HG03457 (cell line): Measurements from ENCODE around the gene SLC22A16.

ENCODE experiments used
- ATAC-seq: cut with Tn5 transposase; IDR thresholded peaks from one replicate; pipeline ENCODE4 v1.9.1; 2021; ENCODE audit warnings: moderate number of reproducible peaks; ENCODE audit not compliant: unreplicated experiment

The SLC22A16 gene

DNA sequence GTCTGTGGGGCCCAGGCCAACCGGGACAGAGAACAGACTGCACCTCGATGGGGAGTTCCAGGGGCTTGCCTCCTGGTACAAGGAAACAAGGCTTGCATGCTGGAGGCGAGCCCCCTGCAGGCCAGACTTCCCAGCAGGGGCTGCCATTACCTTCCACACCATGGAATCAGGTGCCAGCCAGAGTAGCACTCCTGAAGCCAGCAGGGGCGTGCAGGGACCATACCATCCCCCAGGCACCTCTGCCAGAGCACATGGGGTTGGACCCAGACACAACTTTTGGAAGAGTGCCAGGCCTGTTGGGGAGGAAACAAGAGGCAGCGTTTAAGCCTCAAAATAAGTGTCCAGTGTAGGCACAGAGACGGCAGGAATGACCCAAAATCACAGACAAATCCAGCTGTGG lies 67.5 kb downstream of the SLC22A16 start:
- no peak for ATAC-seq

DNA sequence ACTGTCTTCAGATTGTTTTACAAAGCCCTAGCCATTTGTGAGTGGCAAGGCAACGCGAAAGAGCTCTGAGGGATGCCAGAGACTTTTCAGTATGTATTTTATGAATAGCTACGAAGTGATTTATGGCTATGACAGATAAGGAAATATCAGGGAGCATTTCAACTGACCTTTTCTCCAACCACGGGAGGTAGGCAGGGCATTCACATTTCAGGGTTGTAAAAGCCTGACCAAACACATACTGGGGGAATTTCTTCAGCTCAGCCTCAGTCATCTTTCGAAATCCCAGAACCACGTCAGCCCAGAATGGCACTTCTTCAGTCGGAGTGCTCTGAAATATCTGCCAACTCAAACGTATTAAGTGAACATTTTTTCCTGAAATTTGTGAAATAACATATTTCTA lies 71.8 kb downstream of the SLC22A16 start:
- ATAC-seq, result no peak

DNA sequence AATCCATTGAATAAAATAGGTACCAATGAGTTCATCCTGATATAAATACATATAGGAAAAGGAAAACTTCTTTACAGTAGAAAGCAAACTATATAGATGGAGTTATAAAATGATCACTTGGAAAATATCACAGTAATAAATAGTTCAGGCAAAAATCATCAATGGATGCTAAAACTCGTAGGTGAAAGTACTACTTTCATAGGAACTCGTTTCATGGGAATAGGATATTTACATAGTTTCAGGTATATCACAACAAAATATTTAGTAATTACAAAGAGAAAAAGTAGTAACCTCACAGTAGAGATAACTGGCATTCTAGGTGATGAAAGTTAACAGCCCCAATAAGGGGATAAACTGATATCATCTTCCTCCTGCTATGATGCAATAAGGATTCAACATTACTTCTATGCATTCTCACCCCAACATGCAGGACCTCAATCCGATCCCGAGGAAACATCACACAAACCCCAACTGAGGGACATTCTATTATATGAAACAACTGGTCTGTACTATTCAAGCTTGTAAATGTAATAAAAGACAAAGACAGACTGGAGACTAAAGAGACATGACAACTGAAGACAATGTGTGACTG lies 74.7 kb downstream of the SLC22A16 start:
- no peak for ATAC-seq

DNA sequence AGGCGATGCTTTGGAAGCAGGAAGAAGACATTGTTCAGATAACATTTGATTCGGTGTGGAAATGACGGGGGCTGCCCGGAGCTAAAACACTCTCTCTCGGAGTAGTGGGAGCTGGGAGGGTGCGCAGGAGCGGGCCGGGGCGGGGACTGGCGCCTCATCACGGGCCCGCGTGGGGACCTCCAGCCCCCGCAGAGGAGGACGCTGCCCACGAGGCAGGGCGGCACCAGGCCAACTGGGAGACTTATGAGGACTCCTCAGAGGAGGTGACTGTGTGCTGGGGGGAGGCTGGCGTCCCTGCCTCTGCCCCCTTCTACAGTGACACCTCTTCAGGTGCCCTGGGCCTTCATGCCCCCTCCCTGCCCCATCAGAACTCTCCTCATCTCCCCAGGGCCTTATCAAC lies 76.2 kb downstream of the SLC22A16 start:
- no peak for ATAC-seq

DNA sequence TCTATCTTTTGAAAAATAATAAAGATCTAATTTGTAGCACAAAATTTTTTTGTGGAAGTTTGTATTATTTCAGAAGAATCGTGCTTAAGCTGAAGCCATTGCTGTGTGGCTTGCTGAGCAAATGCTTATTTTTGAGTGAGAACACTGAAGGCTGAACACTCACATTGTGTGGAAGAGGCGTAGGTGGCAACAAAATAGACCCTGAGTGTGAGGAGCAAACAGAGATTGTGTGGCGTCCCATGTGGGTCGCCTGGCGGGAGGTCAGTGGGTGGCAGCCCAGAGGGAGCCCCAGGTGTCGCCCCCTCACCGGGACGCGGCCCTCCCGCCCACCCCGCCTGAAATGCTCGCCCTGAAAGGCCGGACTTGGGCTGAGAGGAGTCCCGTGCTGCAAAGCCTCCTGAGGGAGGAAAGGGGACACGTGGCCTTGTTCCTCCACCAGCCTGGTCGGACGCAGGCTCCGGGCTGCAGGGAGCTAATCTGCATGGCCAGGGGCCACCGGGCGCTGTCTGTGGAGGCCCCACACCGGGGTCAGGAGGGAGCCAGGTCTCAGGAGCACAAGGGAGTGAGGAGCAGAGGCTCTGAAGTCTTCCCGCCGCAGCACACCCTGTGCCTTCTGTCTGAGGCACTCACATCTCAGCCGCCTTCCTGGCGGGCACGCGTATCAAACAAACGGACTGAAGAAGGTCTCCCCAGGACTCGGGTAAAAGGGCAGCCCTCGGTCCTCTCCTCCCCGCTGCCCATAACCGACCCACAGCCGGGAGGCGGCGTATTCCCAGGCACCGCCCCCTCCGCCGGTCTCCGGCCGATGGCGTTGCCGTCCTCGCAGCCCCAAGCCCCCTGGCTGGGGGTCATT lies 77.0 kb downstream of the SLC22A16 start:
- ATAC-seq, result no peak

DNA sequence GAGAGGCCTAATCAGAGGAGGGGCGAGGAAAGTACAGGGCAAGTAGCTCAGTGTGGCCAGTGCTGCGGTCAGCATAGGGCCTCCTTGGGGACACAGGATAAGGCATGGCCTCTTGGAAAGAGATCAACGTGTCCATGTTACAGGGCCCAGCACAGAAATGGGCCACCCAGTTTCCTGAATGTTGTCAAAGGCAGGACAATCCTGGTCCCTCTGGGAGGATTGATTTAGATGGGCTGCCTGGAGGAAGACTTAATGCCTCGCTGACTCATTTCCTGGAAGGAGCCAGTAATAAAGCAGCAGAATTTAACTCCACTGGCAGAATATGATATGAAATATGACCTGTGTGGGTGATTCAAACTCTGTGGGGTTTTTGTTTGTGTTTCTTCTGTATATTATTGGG lies 77.6 kb downstream of the SLC22A16 start:
- no peak for ATAC-seq

DNA sequence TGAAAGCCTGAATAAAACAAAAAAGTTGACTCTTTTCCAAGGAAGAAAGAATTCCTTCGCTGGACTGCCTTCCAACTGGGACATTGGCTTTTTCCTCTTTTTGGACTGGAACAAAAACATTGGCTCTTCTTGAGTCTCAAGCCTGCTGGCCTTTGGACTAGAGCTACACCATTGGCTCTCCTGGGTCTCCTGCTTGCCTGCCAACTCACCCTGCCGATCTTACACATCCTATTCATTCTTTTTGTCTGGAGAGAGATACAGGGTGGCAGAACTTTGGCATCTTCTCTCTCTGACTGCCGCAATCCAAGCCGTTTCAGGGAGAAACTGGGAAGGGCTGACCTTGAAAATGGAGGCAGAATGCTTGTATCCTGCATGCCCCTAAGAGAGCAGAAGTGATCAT lies 81.2 kb downstream of the SLC22A16 start:
- ATAC-seq, result no peak

DNA sequence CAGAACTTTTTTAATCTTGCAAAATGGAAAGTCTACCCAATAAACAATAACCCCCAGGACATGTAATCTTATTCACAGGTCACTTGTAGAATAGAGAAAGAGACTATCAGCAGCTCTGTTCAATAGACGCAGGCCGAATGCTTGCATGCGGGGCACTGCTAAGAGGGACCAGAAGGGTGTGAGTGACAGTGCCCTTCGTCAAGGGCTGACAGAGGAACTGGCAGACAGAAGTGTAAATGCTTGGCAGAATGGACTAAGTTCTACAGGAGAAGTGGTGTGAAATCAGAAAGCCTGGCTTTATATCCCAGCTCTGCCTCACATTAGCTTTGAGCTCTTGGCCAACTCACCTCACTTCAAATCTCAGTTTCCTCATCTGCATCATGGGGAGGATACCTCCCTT lies 82.0 kb downstream of the SLC22A16 start:
- ATAC-seq, result no peak

DNA sequence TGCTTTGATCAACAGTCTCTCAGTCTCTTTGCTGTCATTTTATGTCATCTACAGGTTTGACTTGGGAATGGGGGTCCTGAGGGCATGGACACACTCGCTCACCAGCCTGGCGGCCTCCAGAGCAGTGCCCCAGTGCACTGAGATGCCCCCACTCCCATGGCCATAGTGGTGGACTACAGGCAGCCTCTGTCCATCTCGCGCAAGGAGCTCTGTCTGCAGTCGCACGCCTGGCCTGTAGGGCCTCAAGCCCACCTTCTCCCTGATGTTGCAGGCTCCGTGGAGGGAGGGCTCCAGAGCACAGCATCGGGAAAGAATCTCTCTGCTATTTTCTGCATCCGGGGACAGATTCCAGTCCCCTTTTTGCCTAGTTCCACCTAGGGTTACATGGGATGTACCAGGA lies 83.7 kb downstream of the SLC22A16 start:
- ATAC-seq, result no peak

DNA sequence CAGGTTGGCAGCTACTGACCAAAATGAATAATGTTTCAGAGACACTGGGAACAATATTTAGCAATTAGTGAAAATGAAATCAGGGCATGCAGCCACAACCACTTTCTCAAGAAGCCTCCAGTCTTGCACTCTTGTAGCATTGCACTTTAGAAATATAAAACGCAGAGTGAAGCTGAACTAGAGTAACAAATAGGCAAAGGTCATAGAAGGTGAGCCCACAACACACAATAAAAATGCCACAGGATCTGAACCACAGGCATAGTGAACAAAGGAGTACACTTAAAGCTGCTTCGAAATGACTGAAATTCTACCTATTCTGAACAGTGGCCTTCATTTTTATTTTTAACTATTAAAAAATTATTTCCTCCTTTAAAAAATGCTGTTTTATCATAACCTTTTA lies 86.0 kb downstream of the SLC22A16 start:
- no peak for ATAC-seq

DNA sequence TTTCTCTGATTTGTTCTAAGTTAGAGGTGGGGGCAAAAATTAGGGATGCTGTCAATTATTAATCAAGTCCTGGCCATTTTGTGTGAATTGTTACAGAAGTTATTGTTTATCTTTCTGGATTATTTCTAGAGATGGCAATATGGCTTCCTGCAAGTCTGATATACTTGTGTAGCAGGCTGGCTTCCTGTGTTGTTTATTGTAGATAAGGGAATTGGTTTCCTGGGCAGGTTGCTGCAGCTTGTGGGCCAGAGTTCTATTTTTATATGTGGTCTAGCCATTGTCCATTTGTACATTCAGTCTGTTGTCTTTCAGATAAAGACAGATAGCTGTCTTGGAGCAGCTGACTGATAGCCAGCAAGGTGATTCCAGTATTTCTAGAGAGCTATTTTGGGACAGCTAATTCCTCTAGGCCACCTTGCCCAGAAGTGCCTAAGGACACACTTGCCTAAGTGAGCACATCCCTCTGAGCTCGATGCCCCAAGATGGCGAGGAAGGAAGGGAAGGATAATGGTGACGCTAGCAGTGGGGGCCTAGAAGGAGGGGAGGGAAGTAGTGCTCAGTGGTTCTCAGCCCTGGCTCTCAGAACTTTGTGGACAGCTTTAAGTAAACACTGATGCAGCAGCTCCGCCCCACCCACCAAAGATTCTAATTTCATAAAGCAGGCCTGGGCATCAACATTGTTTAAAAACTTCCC lies 86.6 kb downstream of the SLC22A16 start:
- ATAC-seq, result no peak

DNA sequence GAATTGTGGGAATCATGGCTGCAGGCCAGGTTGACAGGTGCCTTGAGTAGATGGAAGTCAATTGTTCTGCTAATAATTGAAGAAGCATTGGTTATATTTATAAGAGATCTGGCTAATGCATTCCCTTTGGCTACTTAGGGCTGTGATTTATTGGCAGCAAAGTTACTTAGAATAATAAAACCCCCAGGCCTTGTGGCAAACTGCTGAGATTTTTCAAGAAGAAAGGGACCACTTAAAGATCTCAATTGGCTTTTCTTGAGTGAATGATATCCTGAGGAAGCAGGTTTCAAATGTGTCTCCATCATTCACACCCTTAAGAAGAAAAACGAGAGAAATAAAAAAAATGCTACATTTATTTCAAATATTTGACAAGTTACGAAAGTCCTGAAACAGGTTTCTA lies 88.4 kb downstream of the SLC22A16 start:
- no peak for ATAC-seq

DNA sequence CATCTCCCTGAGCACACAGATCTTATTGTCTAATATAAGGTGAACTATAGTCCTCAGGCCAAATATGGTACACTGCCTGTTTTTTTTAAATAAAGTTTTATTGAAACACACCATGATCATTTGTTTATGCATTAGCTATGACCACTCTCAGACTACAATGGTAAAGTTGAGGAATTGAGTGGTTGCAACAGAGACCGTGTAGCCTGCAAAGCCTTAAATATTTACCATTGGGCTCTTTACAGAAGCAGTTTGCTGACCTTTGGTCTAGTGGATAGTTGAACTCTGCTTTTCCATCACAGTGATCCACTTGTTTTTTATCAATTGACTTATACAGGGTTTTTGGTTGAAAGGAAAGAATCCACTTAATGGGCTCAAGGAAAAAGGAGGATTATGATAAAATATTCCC lies 91.0 kb downstream of the SLC22A16 start:
- no peak for ATAC-seq

DNA sequence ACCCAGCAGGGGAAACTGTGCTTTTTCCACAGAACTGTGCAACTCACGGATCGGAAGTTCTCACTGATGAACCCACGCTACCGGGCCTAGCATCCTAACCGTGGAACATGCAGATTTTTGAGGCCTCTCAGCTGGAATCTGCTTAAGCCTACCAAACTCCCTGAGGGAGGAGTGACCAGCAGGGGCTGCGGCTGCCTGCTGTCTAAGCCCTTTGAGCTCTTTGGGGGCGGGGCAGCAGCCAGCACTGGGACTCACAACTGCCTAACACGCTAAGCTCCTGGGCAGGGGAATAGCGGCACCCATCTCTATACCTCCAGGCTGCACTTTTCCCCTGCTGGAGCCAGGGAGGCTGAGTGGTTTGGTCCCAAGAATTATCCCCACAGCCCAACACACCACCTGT lies 97.9 kb downstream of the SLC22A16 start:
- no peak for ATAC-seq
